GM12878 (cell line): ENCODE measurements around the gene FRMPD2. TPM values are rescaled to one million over a fixed set of nuclear protein-coding genes. Genes with fewer than 3 reads are reported as not detected.

Experiments
- ASH2L ChIP-seq: fragments of 300-600, 200-600 bp; sonication (generic); IDR thresholded peaks from 2 replicates; pipeline ENCODE4 v1.6.1; 2017; ENCODE audit warnings: low read depth, mild to moderate bottlenecking, borderline replicate concordance
- EZH2 ChIP-seq: IDR thresholded peaks from 2 replicates; pipeline ENCODE4 v1.6.1; 2012; ENCODE audit warnings: low read depth, mild to moderate bottlenecking, control low read depth, inconsistent platforms, low read length, borderline replicate concordance; ENCODE audit not compliant: control insufficient read depth
- KLF5 ChIP-seq: fragments of 450-650 bp; IDR thresholded peaks from 2 replicates; pipeline ENCODE4 v1.6.1; 2014; ENCODE audit warnings: mild to moderate bottlenecking; ENCODE audit not compliant: partially characterized antibody
- MYC ChIP-seq: IDR thresholded peaks from 2 replicates; pipeline ENCODE4 v1.6.1; 2011; ENCODE audit warnings: mild to moderate bottlenecking, low read length, moderate library complexity, inconsistent platforms; ENCODE audit not compliant: insufficient read depth, insufficient replicate concordance, insufficient read length, severe bottlenecking
- NFXL1 ChIP-seq: fragments of 450-650 bp; IDR thresholded peaks from 2 replicates; pipeline ENCODE4 v1.6.1; 2017; ENCODE audit warnings: antibody characterized with exemption, mild to moderate bottlenecking, borderline replicate concordance
- POLR2AphosphoS5 ChIP-seq: IDR thresholded peaks from 2 replicates; pipeline ENCODE4 v1.6.1; 2011; ENCODE audit warnings: mild to moderate bottlenecking, low read length, inconsistent platforms
- RB1 ChIP-seq: fragments of 450-650 bp; formaldehyde crosslinking; IDR thresholded peaks from 2 replicates; pipeline ENCODE4 v1.6.1; 2017; ENCODE audit warnings: mild to moderate bottlenecking, borderline replicate concordance
- RUNX3 ChIP-seq: IDR thresholded peaks from 2 replicates; pipeline ENCODE4 v1.6.1; 2012; ENCODE audit warnings: low read length, inconsistent platforms
- SIN3A ChIP-seq: IDR thresholded peaks from 2 replicates; pipeline ENCODE4 v1.6.1; 2012; ENCODE audit warnings: low read depth, low read length, improper control_type of control experiment
- SUPT20H ChIP-seq: IDR thresholded peaks from 2 replicates; pipeline ENCODE4 v1.6.1; 2011; ENCODE audit warnings: low read depth, mild to moderate bottlenecking, low read length, moderate library complexity, borderline replicate concordance; ENCODE audit not compliant: control insufficient read depth
- TCF12 ChIP-seq: IDR thresholded peaks from 2 replicates; pipeline ENCODE4 v1.6.1; 2011; ENCODE audit warnings: low read depth, mild to moderate bottlenecking, low read length
- ZBED1 ChIP-seq: IDR thresholded peaks from 2 replicates; pipeline ENCODE4 v1.6.1; 2016; ENCODE audit warnings: borderline replicate concordance
- polyA plus RNA-seq, 11 experiments: library from polyadenylated mRNA; depleted of rRNA in 4 of 11; unstranded in 6 of 11; stranded (reverse) in 5 of 11; fragments of >200 nt; fragmentation: Nextera tagmentation in 4 of 11; fragmentation: Illumina TruSeq in 1 of 11; extraction: Ambion mirVana in 4 of 11; extraction: Trizol in 1 of 11; gene quantifications; 1 replicate in 1 of 11; 2 replicates in 10 of 11; pipeline versions ENCODE4 v1.2.1 to v1.2.3, GENCODE V29; 2011 to 2016; ENCODE audit warnings: inconsistent platforms in 2 of 11, missing spikeins in 2 of 11, low read depth in 1 of 11
- total RNA-seq, 4 experiments: library from RNA; depleted of rRNA in 3 of 4; stranded (reverse); fragments of >200 nt in 3 of 4; fragmentation: Illumina TruSeq in 1 of 4; extraction: Trizol in 1 of 4; gene quantifications; 2 replicates each; pipeline versions ENCODE4 v1.2.1 to v1.2.3, GENCODE V29; 2013 to 2021
- TF ChIP-seq, protein P1 (sequence below): IDR thresholded peaks from 2 replicates; pipeline ENCODE4 v1.6.1; 2012; ENCODE audit warnings: low read depth, low read length, improper control_type of control experiment
- TF ChIP-seq, protein P2 (sequence below): IDR thresholded peaks from 2 replicates; pipeline ENCODE4 v1.6.1; 2011; ENCODE audit warnings: borderline replicate concordance, low read depth, mild to moderate bottlenecking, moderate library complexity, mixed read lengths, low read length; ENCODE audit not compliant: insufficient read depth; ENCODE audit errors: extremely low read length
- TF ChIP-seq, protein P3 (sequence below): fragments of 450-650 bp; IDR thresholded peaks from 2 replicates; pipeline ENCODE4 v1.6.1; 2014; ENCODE audit warnings: mild to moderate bottlenecking

FRMPD2 gene
- total and polyA plus RNA-seq, 10 of the 15 experiments (the other 5 are each of a cell fraction or from before 2014, with no cell fraction given) = 0.38 to 5.7 (median 1.4) TPM

GRCh38 chr10:48306265-48306869 is 31.9 kb upstream of the FRMPD2 start, which contains the start of gene MAPK8 (continued):
- TF ChIP-seq RUNX3 (peak; percentile 18; the same call in 1 of the 2 replicates), TCF12 (0 out of 2 replicates have a peak, but pooled peaks have one; percentile 9), ZBED1 (no peak), POLR2AphosphoS5 (peak; percentile 68), RB1 (no peak), SUPT20H (no peak), KLF5 (no peak), MYC (peak; percentile 51), NFXL1 (no peak), ASH2L (0 out of 2 replicates have a peak, but pooled peaks have one; percentile 43), SIN3A (peak; percentile 45; the same call in 1 of the 2 replicates), EZH2 (no peak)
- TF ChIP-seq, protein P1, sequence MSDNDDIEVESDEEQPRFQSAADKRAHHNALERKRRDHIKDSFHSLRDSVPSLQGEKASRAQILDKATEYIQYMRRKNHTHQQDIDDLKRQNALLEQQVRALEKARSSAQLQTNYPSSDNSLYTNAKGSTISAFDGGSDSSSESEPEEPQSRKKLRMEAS = peak; percentile 95
- TF ChIP-seq, protein P2, sequence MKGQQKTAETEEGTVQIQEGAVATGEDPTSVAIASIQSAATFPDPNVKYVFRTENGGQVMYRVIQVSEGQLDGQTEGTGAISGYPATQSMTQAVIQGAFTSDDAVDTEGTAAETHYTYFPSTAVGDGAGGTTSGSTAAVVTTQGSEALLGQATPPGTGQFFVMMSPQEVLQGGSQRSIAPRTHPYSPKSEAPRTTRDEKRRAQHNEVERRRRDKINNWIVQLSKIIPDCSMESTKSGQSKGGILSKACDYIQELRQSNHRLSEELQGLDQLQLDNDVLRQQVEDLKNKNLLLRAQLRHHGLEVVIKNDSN = peak; percentile 88
- TF ChIP-seq, protein P3, sequence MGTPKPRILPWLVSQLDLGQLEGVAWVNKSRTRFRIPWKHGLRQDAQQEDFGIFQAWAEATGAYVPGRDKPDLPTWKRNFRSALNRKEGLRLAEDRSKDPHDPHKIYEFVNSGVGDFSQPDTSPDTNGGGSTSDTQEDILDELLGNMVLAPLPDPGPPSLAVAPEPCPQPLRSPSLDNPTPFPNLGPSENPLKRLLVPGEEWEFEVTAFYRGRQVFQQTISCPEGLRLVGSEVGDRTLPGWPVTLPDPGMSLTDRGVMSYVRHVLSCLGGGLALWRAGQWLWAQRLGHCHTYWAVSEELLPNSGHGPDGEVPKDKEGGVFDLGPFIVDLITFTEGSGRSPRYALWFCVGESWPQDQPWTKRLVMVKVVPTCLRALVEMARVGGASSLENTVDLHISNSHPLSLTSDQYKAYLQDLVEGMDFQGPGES = no peak
- TF ChIP-seq, all 136 proteins: peak for 38
